HG02571 (cell line): ENCODE results near the gene NECAB2.

Source experiments
- ATAC-seq: cut with Tn5 transposase; IDR thresholded peaks from one replicate; pipeline ENCODE4 v1.9.1; 2021; ENCODE audit warnings: mild to moderate bottlenecking, moderate library complexity; ENCODE audit not compliant: unreplicated experiment

The NECAB2 gene

GRCh38 chr16:83965444-83966152, 2.4 kb upstream of the NECAB2 start:
- no peak for ATAC-seq

- no peak for ATAC-seq
Observed at GRCh38 chr16:83966153-83966696, 1.8 kb upstream of the NECAB2 start.

GRCh38 chr16:83967091-83967490, 953 bp upstream of the NECAB2 start:
- no peak for ATAC-seq

GRCh38 chr16:83968306-83968851, 335 bp downstream of the NECAB2 start:
- no peak for ATAC-seq

- no peak for ATAC-seq
Observed at GRCh38 chr16:83968891-83969649, 1.0 kb downstream of the NECAB2 start.

GRCh38 chr16:83969771-83970429, 1.9 kb downstream of the NECAB2 start:
- ATAC-seq: no peak

- no peak for ATAC-seq
Observed at GRCh38 chr16:83970430-83970815, 2.4 kb downstream of the NECAB2 start.

- ATAC-seq: no peak
Observed at GRCh38 chr16:83971165-83972130, 3.4 kb downstream of the NECAB2 start.

GRCh38 chr16:83972256-83973008, 4.4 kb downstream of the NECAB2 start:
- no peak for ATAC-seq

GRCh38 chr16:83973077-83973476, 5.0 kb downstream of the NECAB2 start:
- ATAC-seq: no peak

- ATAC-seq: no peak
Observed at GRCh38 chr16:83973581-83974385, 5.7 kb downstream of the NECAB2 start.

GRCh38 chr16:83974475-83974874, 6.4 kb downstream of the NECAB2 start:
- ATAC-seq: no peak

- no peak for ATAC-seq
Observed at GRCh38 chr16:83975590-83976260, 7.7 kb downstream of the NECAB2 start.

- ATAC-seq: no peak
Observed at GRCh38 chr16:83977056-83977815, 9.2 kb downstream of the NECAB2 start.

GRCh38 chr16:83978401-83978904, 10.4 kb downstream of the NECAB2 start:
- ATAC-seq: no peak

- no peak for ATAC-seq
Observed at GRCh38 chr16:83979441-83979840, 11.4 kb downstream of the NECAB2 start.

- ATAC-seq: no peak
Observed at GRCh38 chr16:83980794-83981193, 12.8 kb downstream of the NECAB2 start.
